ENCODE measurements around the gene CNOT3.

DNA sequence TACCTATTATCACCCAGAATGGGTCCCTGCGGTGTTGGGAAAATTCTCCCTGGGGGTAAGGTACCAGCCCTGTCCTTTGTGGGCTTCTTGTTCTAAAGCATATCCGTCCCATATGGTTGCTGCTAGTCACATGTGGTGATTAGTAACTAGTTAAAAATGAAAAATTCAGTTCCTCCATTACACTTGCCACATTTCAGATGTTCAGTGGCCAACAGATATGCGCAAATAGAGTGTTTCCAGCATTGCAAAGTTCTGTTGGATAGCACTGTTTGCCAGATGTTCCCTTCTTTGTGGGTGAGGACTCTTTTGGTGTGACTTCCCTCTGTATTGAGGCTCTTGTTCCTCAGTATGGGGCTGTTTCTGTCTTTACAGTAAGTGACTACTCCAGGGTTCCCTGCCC, 3.8 kb downstream of the CNOT3 start:
- TF ChIP-seq FOXA1 (IDR thresholded peaks at IDR 0.05) (no peak), L3MBTL2 (conservative IDR thresholded peaks at IDR 0.05) (no peak), LEF1 (IDR thresholded peaks at IDR 0.05; ENCODE audit: borderline replicate concordance) (no peak), FOXM1 (IDR thresholded peaks at IDR 0.05; ENCODE audit: borderline replicate concordance) (no peak), ZNF384 (IDR thresholded peaks at IDR 0.05) (no peak), NFRKB (IDR thresholded peaks at IDR 0.05) (no peak), ELF4 (IDR thresholded peaks at IDR 0.05) (no peak), HDGF (IDR thresholded peaks at IDR 0.05; ENCODE audit: borderline replicate concordance) (no peak), CTBP1 (IDR thresholded peaks at IDR 0.05; ENCODE audit: borderline replicate concordance) (no peak), SP1 (IDR thresholded peaks at IDR 0.05) (no peak), SUZ12 (IDR thresholded peaks at IDR 0.05) (no peak), BHLHE40 (IDR thresholded peaks at IDR 0.05; ENCODE audit: borderline replicate concordance) (no peak)
- TF ChIP-seq, protein P1, sequence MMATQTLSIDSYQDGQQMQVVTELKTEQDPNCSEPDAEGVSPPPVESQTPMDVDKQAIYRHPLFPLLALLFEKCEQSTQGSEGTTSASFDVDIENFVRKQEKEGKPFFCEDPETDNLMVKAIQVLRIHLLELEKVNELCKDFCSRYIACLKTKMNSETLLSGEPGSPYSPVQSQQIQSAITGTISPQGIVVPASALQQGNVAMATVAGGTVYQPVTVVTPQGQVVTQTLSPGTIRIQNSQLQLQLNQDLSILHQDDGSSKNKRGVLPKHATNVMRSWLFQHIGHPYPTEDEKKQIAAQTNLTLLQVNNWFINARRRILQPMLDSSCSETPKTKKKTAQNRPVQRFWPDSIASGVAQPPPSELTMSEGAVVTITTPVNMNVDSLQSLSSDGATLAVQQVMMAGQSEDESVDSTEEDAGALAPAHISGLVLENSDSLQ (IDR thresholded peaks at IDR 0.05): no peak

Data from HEK293T (cell line).